Heart right ventricle (tissue), 16 donors: Measurements from ENCODE around the gene CFAP47. TPM values are rescaled to one million over a fixed set of nuclear protein-coding genes. Genes with fewer than 3 reads are reported as not detected.
"Not testable (repeated sequence)": the region's sequence is repeated elsewhere in the genome, so short reads cannot be mapped to it uniquely, and the experiment has no call there.

Experiments
- ATAC-seq, 8 donors: fragments of 200-7000 bp; cut with Tn5 transposase; one replicate each; pipeline ENCODE4 v1.9.1; 2020; ENCODE audit warnings: mild to moderate bottlenecking in 8 of 8, moderate library complexity in 8 of 8, moderate number of reproducible peaks in 1 of 8
- DNase-seq, 2 donors: peaks; one replicate each; pipeline ENCODE4 v3.0.0-alpha.2; 2020
- H3K27ac ChIP-seq, 10 donors: fragments of 200-600 bp; sonication (generic) in 2 of 10; one replicate each; pipeline versions ENCODE4 v1.5.0 to v1.8.0; 2020 to 2022; ENCODE audit warnings: mild to moderate bottlenecking in 3 of 10
- H3K27me3 ChIP-seq, 7 donors: fragments of 200-600 bp; one replicate each; pipeline ENCODE4 v1.8.0; 2021 to 2022; ENCODE audit warnings: mild to moderate bottlenecking in 2 of 7
- H3K36me3 ChIP-seq, 9 donors: fragments of 200-600 bp; sonication (generic) in 1 of 9; one replicate each; pipeline versions ENCODE4 v1.5.0 to v1.8.0; 2020 to 2022; ENCODE audit warnings: mild to moderate bottlenecking in 2 of 9
- H3K4me1 ChIP-seq, 9 donors: fragments of 200-600 bp; sonication (generic) in 1 of 9; one replicate each; pipeline versions ENCODE4 v1.5.0 to v1.8.0; 2020 to 2022; ENCODE audit warnings: mild to moderate bottlenecking in 4 of 9
- H3K4me3 ChIP-seq, 10 donors: fragments of 200-600 bp; sonication (generic) in 2 of 10; one replicate each; pipeline versions ENCODE4 v1.5.0 to v1.8.0; 2020 to 2022; ENCODE audit warnings: mild to moderate bottlenecking in 7 of 10, moderate library complexity in 2 of 10
- H3K9me3 ChIP-seq, 11 donors: fragments of 200-600 bp in 10 of 11; sonication (generic) in 2 of 11; one replicate each; pipeline versions ENCODE4 v1.5.0 to v1.8.0; 2013 to 2022; ENCODE audit warnings: mild to moderate bottlenecking in 2 of 11, control low read depth in 1 of 11, moderate library complexity in 1 of 11
- WGBS, 2 donors: extraction: QIAGEN DNeasy Blood & Tissue Kit; methylation state at CpG; one replicate each; pipeline ENCODE4 v1.1.7; 2013; ENCODE audit warnings: inconsistent platforms in 1 of 2; 5-methylcytosine and 5-hydroxymethylcytosine counted together
- intact Hi-C, 10 donors: fragments of 100-400 bp; cut with DNase I; formaldehyde crosslinking; loops; one replicate each; pipeline versions ENCODE4 v1.11.1 to v1.14.2; 2022
- polyA plus RNA-seq, 2 donors: library from polyadenylated mRNA; stranded (reverse); fragments of 200-250 nt; gene quantifications; one replicate each; pipeline ENCODE4 v1.2.3, GENCODE V29; 2013
- total RNA-seq, 10 donors: library from RNA; stranded (reverse); fragmentation: NEBNext Ultra II Directional in 3 of 10; extraction: Animal tissue kit (Norgen Biotek cat#: 25700) in 3 of 10; gene quantifications; one replicate each; pipeline versions ENCODE4 v1.2.1 to v1.2.4, GENCODE V29; 2021 to 2023
- TF ChIP-seq, protein P1 (sequence below), 9 donors: fragments of 200-600 bp; sonication (generic) in 2 of 9; IDR thresholded peaks; one replicate each; pipeline versions ENCODE4 v1.5.0 to v1.8.0; 2021 to 2022; ENCODE audit warnings: antibody characterized with exemption in 9 of 9, mild to moderate bottlenecking in 5 of 9, moderate library complexity in 1 of 9
- donor health status: Arrhythmogenic right ventricular cardiomyopathy.
- donor health status: ischemic (EF 13 %, LVEDD 7.1; RV severe dilation, severe dysfunction).
- donor health status: healthy with polysubstance abuse.
- donor health status: DM: no; HTN: yes; CAD: no.
- donor health status: DM: no; HTN: no; CAD: no.
- donor health status: ischemic (EF 25% LVEDD 6.9; RV normal size, moderate dysfunction).
- donor health status: ischemic (EF 25% LVEDD 5.7; RV mildly dilated, moderate dysfunction).
- donor health status: healthy.
- donor health status: DM: yes; HTN: yes; CAD: no.
- donor health status: Ischemic cardiomyopathy.
- donor health status: ischemic (EF 35%, LVEDD 5.7; RV mildly dilated, moderate dysfunction).
- donor health status: nonischemic (EF 11% LVEDD 7.7; RV severe dilation, severe dysfunction).
- donor health status: DM: yes; HTN: yes; CAD: no.
- donor health status: PGD.
- donor health status: ischemic (EF 29% LVEDD 5.4; RV normal size, mild dysfunction).
- donor health status: nonischemic (EF 23%, LVEDD 6.1; RV moderate dilation, normal function).

Gene CFAP47
- total and polyA plus RNA-seq, 12 donors: 0.05 to 0.07 TPM; not detected in 10

DNA sequence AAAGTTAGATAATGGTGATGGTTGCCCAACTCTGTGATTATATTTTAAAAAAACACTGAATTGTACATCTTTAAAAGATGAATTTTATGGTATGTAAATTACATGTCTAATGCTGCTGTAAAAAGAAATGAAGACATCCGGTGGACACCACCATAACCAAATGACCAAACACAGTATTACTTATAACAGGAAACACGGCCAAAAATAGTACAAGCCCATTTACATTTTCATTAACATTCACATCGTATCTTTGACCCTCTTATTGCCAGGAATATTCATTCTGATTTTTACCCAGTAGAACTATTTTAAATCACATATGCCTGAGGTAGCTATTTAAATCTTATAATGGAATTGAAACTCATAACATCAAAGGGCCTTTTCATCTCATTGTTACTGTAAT lies 143.2 kb downstream of the CFAP47 start:
- DNase-seq (no peak), ATAC-seq (no peak)
- 72 to 80% methylated on average over 3 of the region's 3 CpGs for WGBS, 2 donors

DNA sequence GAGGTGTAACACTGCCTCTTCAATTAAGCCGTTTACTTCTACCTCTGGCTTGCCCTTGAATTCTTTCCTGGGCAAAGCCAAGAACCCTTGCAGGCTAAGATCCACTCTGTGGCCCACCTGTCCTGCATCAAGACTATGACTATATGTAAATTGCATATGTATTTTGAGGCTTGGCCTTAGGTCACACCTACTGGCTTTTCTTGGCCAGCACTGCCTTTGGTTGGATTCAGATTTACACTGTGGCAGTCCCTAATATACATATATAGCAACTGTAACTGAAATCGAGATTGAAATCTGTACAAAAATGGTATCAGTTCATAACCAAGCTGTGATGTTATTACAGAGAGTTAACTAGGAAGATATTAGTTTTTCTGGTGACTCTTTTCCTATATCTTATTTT lies 151.5 kb downstream of the CFAP47 start:
- Histone ChIP-seq H3K36me3 (no peaks in the 10 kb centered on the region), H3K4me1 (no peaks in the 10 kb centered on the region), H3K27ac (no peak overlapping the region), H3K4me3 (no peak overlapping the region), H3K9me3 (no peaks in the 10 kb centered on the region), H3K27me3 (no peaks in the 10 kb centered on the region)
- ATAC-seq: no peak
- 75 to 77% methylated on average over 2 of the region's 2 CpGs for WGBS, 2 donors
- DNase-seq: no peak
- TF ChIP-seq, protein P1, sequence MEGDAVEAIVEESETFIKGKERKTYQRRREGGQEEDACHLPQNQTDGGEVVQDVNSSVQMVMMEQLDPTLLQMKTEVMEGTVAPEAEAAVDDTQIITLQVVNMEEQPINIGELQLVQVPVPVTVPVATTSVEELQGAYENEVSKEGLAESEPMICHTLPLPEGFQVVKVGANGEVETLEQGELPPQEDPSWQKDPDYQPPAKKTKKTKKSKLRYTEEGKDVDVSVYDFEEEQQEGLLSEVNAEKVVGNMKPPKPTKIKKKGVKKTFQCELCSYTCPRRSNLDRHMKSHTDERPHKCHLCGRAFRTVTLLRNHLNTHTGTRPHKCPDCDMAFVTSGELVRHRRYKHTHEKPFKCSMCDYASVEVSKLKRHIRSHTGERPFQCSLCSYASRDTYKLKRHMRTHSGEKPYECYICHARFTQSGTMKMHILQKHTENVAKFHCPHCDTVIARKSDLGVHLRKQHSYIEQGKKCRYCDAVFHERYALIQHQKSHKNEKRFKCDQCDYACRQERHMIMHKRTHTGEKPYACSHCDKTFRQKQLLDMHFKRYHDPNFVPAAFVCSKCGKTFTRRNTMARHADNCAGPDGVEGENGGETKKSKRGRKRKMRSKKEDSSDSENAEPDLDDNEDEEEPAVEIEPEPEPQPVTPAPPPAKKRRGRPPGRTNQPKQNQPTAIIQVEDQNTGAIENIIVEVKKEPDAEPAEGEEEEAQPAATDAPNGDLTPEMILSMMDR (IDR thresholded peaks at IDR 0.05): no peak
- intact Hi-C loops: no loop called here

More for the DNA sequence above, 143.2 kb downstream of the CFAP47 start:
- no peaks in the 10 kb centered on the region for H3K27me3 ChIP-seq
- H3K36me3 ChIP-seq: no peaks in the 10 kb centered on the region
- intact Hi-C loops: no loop called here
- H3K9me3 ChIP-seq: no peaks in the 10 kb centered on the region
- TF ChIP-seq, protein P1 (IDR thresholded peaks at IDR 0.05): no peak
- no peak overlapping the region for H3K27ac ChIP-seq
- no peaks in the 10 kb centered on the region for H3K4me1 ChIP-seq
- no peak overlapping the region for H3K4me3 ChIP-seq

DNA sequence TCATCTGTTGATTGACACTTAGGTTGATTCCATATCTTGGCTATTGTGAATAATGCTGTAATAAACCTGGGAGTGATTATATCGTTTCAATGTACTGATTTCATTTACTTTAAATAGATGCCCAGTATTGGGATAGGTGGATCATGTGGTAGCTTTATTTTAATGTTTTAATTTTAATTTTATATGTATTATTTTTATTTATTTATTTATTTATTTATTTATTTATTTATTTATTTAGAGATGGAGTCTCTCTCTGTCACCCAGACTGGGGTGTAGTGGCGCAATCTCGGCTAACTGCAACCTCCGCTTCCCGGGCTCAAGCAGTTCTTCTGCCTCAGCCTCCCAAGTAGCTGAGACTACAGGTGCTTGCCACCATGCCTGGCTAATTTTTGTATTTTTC lies 155.5 kb downstream of the CFAP47 start:
- 94 to 95% methylated on average over 5 of the region's 5 CpGs for WGBS, 2 donors
- not testable (repeated sequence) for ATAC-seq, DNase-seq

DNA sequence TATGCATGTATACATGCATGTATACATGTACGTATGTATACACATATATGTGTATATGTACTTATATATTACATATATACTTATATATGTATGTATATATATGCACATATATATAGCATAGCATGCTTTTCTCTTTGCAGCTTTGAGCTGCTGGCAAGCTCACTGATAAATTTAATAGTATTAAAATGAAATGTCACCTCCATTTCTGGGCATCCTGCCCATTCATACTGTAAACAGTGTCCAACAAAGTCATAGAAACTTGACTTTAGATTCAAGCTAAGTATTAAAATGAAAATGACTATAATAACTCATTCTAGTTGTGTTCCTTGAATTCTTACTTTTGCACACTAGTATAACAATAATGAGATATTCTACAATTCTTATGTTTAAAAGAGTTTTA lies 163.7 kb downstream of the CFAP47 start:
- TF ChIP-seq, protein P1 (IDR thresholded peaks at IDR 0.05): no peak
- no peaks in the 10 kb centered on the region for H3K36me3 ChIP-seq
- 78% methylated on average over 1 of the region's 1 CpG for WGBS, 2 donors
- H3K4me1 ChIP-seq: no peaks in the 10 kb centered on the region
- DNase-seq: no peak
- H3K27ac ChIP-seq: no peak overlapping the region
- no peak for ATAC-seq
- no peak overlapping the region for H3K4me3 ChIP-seq
- H3K9me3 ChIP-seq: peaks cover 0 to 3% (median 0%) of the 10 kb centered on the region in 11 donors
- no peaks in the 10 kb centered on the region for H3K27me3 ChIP-seq
- intact Hi-C loops: loop anchor here in 1 of 10 donors (10.0 kb wide), 1 partner anchor 1362 kb away; no protein-coding TSS in a partner anchor

More for the DNA sequence above, 155.5 kb downstream of the CFAP47 start:
- H3K9me3 ChIP-seq, H3K27ac ChIP-seq, H3K4me1 ChIP-seq, intact Hi-C loops, H3K4me3 ChIP-seq, H3K36me3 ChIP-seq, H3K27me3 ChIP-seq: not testable (repeated sequence)

DNA sequence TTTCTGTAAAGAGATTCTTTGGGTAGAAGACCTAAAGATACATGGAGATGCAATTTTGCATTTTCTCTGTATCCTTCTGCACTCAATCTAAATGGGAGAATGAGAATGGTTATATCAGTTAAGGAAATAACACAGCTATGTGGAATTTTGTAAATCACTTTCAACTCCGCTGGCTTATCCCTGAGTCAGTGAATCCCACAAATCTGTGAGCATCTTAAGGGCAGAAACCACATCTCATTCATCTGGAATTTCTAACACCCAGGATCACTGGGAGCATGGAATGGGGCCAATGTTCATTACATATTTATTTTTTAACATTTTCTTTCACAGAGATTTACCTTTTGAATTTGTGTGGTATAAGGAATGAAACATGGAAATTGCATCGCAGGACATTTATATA lies 167.8 kb downstream of the CFAP47 start:
- Histone ChIP-seq H3K36me3 (no peaks in the 10 kb centered on the region), H3K27ac (no peak overlapping the region), H3K9me3 (no peaks in the 10 kb centered on the region), H3K4me1 (no peaks in the 10 kb centered on the region), H3K4me3 (no peak overlapping the region), H3K27me3 (no peaks in the 10 kb centered on the region)
- WGBS, 2 donors: 76 to 89% methylated on average over 2 of the region's 2 CpGs
- TF ChIP-seq, protein P1 (IDR thresholded peaks at IDR 0.05): no peak
- ATAC-seq (no peak), DNase-seq (no peak)
- intact Hi-C loops: loop anchor here in 1 of 10 donors (10.0 kb wide), 1 partner anchor 1357 kb away; no protein-coding TSS in a partner anchor

DNA sequence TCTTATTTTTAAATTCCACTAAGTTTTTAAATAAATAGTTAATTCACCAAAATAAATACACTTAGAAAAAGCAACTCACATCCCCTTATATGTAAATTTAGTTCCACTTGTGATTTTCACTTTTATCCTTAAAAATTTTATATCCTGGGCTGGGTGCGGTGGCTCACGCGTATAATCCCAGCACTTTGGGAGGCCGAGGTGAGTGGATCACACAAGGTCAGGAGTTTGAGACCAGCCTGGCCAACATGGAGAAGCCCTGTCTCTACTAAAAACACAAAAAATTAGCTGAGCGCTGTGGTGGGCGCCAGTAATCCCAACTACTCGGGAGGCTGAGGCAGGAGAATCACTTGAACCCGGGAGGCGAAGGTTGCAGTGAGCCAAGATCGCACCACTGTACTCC lies 169.4 kb downstream of the CFAP47 start:
- H3K36me3 ChIP-seq, H3K27me3 ChIP-seq, H3K27ac ChIP-seq, ATAC-seq, H3K4me1 ChIP-seq, H3K4me3 ChIP-seq, DNase-seq: not testable (repeated sequence)
- H3K9me3 ChIP-seq: peaks cover 0 to 13% (median 0%) of the 10 kb centered on the region in 11 donors
- WGBS, 2 donors: 94 to 97% methylated on average over 10 of the region's 10 CpGs
- intact Hi-C loops: loop anchor here in 1 of 10 donors (10.0 kb wide), 1 partner anchor 1356 kb away; no protein-coding TSS in a partner anchor
